ENCODE results near the gene MAP3K14.
A peak's percentile ranks its signal among the peaks of the same experiment; 100 is the strongest.

The MAP3K14 gene

GRCh38 chr17:45332505-45332904, 15.7 kb upstream of the MAP3K14 start:
- Mint-ChIP-seq H3K4me1 (no peaks in the 10 kb centered on the region), H3K27me3 (no peaks in the 10 kb centered on the region), H3K36me3 (no peaks in the 10 kb centered on the region), H3K9me3 (no peaks in the 10 kb centered on the region), H3K4me3 (no peak overlapping the region), H3K27ac (no peak overlapping the region)

DNA sequence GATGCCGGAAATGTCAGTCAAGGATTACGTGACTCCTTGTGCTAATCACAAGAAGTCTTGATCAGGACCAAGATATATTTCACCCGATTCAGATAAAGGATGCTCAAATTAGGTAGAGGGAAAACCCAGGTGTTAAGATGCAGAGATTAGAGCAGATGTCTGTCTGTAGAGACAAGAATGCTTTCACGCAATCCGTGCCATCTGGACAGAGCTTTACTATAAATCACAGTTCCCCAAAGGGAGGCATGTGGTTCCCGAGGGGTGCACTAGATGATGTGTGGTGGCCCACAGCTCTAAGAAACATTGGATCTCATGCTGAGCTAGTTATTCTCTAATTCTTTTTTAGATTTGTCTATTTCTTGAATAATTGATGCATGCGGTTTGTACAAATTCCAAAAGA, 9.8 kb upstream of the MAP3K14 start:
- Mint-ChIP-seq H3K27ac (no peak overlapping the region), H3K4me1 (peaks cover 11% of the 10 kb centered on the region), H3K9me3 (no peaks in the 10 kb centered on the region), H3K27me3 (no peaks in the 10 kb centered on the region), H3K4me3 (no peak overlapping the region), H3K36me3 (no peaks in the 10 kb centered on the region)

GRCh38 chr17:45325810-45326209, 9.0 kb upstream of the MAP3K14 start:
- Mint-ChIP-seq H3K4me1 (peaks cover 19% of the 10 kb centered on the region), H3K36me3 (no peaks in the 10 kb centered on the region), H3K27ac (no peak overlapping the region), H3K9me3 (no peaks in the 10 kb centered on the region), H3K27me3 (no peaks in the 10 kb centered on the region), H3K4me3 (no peak overlapping the region)

DNA sequence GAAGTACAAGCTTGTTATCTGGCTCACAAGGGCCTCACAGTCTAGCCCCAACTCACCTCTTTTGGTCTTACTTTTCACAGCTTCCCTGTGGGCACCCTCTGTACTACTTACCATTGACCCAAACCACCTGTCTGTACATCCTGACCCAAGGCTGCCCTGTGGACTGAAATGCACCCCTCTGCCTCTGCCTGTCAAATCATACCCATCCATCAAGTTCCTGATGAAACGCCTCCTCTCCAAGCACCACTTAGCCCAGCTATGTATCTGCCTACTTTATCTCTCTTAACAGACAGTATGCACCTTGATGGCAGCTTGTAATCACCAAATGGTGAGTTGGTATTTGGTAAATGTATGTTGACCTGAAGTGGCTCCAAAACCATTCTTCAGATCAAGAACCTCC, 7.5 kb upstream of the MAP3K14 start:
- no peak overlapping the region for H3K4me3 Mint-ChIP-seq
- no peaks in the 10 kb centered on the region for H3K27me3 Mint-ChIP-seq
- no peaks in the 10 kb centered on the region for H3K36me3 Mint-ChIP-seq
- peak overlapping the region; percentile 78 for H3K27ac Mint-ChIP-seq
- peaks cover 33% of the 10 kb centered on the region for H3K4me1 Mint-ChIP-seq
- H3K9me3 Mint-ChIP-seq: no peaks in the 10 kb centered on the region

DNA sequence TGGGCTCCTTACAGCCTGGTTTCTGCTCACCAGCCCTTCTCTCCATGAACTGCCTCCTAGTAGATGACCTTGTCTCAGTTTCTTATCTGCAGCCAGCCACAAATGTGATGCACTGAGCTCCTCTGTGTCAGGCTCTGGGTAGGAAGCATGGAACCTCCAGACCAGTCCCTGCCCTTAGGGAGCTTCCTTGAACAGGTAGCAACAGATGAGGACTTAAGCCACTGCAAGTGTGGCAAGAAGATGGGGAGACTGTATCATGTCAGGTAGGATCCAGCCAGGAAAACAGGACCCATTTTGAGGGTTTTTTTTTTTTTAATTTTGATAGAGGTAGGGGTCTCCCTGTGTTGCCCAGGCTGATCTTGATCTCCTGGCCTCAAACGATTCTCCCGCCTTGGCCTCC, 5.3 kb upstream of the MAP3K14 start:
- Mint-ChIP-seq H3K4me1 (peaks cover 53% of the 10 kb centered on the region), H3K27me3 (no peaks in the 10 kb centered on the region), H3K27ac (no peak overlapping the region), H3K4me3 (no peak overlapping the region), H3K9me3 (no peaks in the 10 kb centered on the region), H3K36me3 (no peaks in the 10 kb centered on the region)

- H3K9me3 Mint-ChIP-seq: no peaks in the 10 kb centered on the region
- no peaks in the 10 kb centered on the region for H3K36me3 Mint-ChIP-seq
- H3K27me3 Mint-ChIP-seq: no peaks in the 10 kb centered on the region
- H3K4me3 Mint-ChIP-seq: peak overlapping the region; percentile 53
- H3K27ac Mint-ChIP-seq: peak overlapping the region; percentile 92
- H3K4me1 Mint-ChIP-seq: peaks cover 54% of the 10 kb centered on the region
Observed at GRCh38 chr17:45320931-45321461, 4.2 kb upstream of the MAP3K14 start.

DNA sequence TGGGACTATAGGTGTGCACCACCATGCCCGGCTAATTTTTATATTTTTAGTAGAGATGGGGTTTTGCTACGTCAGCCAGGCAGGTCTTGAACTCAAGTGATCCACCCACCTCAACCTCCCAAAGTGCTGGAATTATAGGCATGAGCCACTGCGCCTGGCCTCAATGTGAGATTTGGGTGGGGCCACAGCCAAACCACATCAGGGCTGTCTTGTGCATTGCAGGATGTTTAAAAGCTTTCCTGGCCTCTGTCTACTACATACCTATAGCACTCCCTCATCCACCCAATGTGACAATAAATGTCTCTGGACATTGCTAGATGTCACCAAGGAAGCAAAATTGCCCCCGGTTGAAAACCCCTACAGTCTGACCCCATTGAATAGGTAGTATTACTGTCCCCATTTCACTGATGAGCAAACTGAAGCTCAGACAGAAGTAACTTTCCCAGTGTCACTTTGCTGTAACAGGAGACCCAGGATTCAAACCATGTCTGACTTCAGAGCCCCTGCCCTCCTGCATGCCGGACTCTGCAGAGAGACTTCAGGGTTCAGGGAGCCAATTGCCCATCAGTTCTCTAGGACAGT, 3.6 kb upstream of the MAP3K14 start:
- peaks cover 58% of the 10 kb centered on the region for H3K4me1 Mint-ChIP-seq
- H3K36me3 Mint-ChIP-seq: peaks cover 2% of the 10 kb centered on the region
- H3K27ac Mint-ChIP-seq: peak overlapping the region; percentile 92
- H3K9me3 Mint-ChIP-seq: no peaks in the 10 kb centered on the region
- peak overlapping the region; percentile 35 for H3K4me3 Mint-ChIP-seq
- no peaks in the 10 kb centered on the region for H3K27me3 Mint-ChIP-seq

DNA sequence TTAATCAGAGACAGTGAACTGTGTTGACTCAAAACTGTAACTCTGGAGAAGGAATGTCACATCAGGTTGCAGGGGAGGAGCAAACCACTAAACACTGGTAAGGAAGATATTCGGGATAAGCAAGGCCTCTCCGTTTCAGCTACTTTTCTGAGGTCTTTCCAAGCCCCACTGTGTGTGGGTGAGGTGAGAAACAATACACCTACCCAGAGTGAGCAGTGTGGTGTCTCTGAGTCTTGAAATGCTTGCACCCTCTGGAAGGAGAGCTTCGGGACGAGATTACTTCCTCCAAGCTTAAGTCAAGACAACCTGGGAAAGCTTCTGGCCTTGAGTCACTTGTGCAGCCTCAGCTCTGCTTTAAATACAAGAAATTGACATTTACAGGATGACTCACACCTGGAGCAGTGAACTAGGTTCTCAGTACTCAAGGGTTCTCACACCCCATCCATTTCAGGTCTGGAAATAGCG, 2.5 kb upstream of the MAP3K14 start:
- H3K27ac Mint-ChIP-seq: peak overlapping the region; percentile 57
- H3K4me1 Mint-ChIP-seq: peaks cover 66% of the 10 kb centered on the region
- H3K36me3 Mint-ChIP-seq: peaks cover 4% of the 10 kb centered on the region
- no peaks in the 10 kb centered on the region for H3K27me3 Mint-ChIP-seq
- H3K4me3 Mint-ChIP-seq: peak overlapping the region; percentile 62
- no peaks in the 10 kb centered on the region for H3K9me3 Mint-ChIP-seq

GRCh38 chr17:45318561-45319230, 1.9 kb upstream of the MAP3K14 start:
- Mint-ChIP-seq H3K27me3 (no peaks in the 10 kb centered on the region), H3K36me3 (peaks cover 4% of the 10 kb centered on the region), H3K4me3 (peak overlapping the region; percentile 62), H3K27ac (peak overlapping the region; percentile 57), H3K4me1 (peaks cover 68% of the 10 kb centered on the region), H3K9me3 (no peaks in the 10 kb centered on the region)

GRCh38 chr17:45317111-45317928, 500 bp upstream of the MAP3K14 start:
- peak overlapping the region; percentile 90 for H3K4me3 Mint-ChIP-seq
- H3K27me3 Mint-ChIP-seq: no peaks in the 10 kb centered on the region
- H3K9me3 Mint-ChIP-seq: no peaks in the 10 kb centered on the region

DNA sequence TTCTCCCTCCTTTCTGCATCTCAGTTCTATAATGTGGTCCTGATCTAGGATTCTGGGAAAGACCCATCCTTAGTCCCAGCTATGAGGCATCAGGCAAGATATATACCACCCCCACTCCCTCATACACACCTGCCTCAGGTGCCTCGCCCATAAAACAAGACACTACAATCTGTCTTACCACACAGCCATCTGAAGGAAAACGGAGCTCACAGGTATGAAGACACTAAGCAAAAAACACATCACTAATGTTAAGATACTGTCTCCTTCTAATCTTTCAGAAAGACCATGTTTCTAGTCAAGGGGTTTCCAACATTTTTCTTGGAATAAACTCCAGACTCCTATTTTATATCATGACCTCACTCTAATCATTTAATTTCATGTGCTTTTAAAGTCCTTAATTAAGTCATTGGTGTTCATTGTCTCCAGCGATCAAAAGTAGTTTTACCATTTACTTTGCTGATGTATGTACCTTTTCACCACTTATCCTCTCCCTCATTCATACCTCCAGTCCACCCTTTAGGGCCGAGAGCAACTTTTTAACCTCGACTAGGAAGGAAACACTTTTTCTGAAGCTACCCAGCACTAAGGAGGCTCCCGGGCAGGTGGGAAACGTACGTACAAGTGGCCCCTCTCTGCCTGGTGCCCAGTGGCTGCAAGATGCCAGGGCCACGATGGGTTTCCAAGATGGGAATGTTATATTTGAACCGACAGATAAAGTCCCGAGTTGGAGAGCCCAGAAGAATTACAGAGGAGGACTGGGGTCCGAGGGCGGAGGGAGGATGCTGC, 979 bp downstream of the MAP3K14 start:
- H3K4me3 Mint-ChIP-seq: peak overlapping the region; percentile 92
- peaks cover 82% of the 10 kb centered on the region for H3K4me1 Mint-ChIP-seq
- H3K9me3 Mint-ChIP-seq: no peaks in the 10 kb centered on the region
- peak overlapping the region; percentile 96 for H3K27ac Mint-ChIP-seq
- peaks cover 5% of the 10 kb centered on the region for H3K36me3 Mint-ChIP-seq
- no peaks in the 10 kb centered on the region for H3K27me3 Mint-ChIP-seq

More at GRCh38 chr17:45317111-45317928, 500 bp upstream of the MAP3K14 start:
- peaks cover 4% of the 10 kb centered on the region for H3K36me3 Mint-ChIP-seq
- H3K4me1 Mint-ChIP-seq: peaks cover 82% of the 10 kb centered on the region
- H3K27ac Mint-ChIP-seq: peak overlapping the region; percentile 99

DNA sequence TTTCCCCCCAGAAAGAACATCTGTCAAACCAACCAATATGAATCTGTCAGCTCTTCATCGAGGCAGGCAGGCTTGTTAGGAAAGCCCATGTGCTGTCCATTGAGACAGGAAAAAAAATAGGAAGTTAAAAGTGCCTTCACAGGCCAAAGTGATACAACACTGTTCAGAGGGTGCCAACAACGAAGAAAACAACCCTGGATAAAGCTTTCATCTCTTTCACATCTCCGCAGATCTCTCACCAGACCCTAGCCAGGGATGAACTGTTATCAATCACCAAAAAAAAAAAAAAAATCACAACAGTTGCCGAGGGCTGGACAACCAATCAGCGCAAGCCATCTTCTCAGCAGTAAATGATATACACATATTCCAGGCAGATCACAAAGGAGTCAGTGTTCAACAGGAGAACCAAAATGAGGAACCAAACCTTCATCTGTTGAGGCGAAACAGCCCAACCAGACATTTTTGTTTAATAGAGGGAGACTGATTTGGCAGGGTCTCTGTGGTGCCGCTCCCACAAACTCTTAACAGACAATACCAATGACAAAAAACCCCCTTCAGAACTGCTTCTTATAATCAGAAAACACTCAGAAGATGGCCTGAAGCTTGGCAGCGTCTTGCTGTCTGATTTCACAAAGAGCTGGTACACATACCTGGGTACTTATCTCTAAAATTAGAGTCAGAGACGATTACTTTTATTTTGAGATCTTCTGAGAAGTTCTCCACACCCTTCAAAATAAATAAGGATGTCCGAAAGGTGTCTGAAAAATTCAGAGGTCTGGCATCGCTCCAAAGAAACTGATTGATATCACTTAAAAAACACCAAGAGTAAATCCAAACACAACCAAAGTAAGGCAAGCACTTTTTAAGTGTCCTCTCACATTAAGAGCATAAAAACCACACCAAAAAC, 1.8 kb downstream of the MAP3K14 start:
- Mint-ChIP-seq H3K4me3 (peak overlapping the region; percentile 92), H3K9me3 (no peaks in the 10 kb centered on the region), H3K27ac (peak overlapping the region; percentile 96), H3K4me1 (peaks cover 83% of the 10 kb centered on the region), H3K27me3 (no peaks in the 10 kb centered on the region), H3K36me3 (peaks cover 7% of the 10 kb centered on the region)

- H3K27me3 Mint-ChIP-seq: no peaks in the 10 kb centered on the region
- H3K27ac Mint-ChIP-seq: peak overlapping the region; percentile 96
- H3K4me1 Mint-ChIP-seq: peaks cover 78% of the 10 kb centered on the region
- H3K36me3 Mint-ChIP-seq: peaks cover 8% of the 10 kb centered on the region
- peak overlapping the region; percentile 92 for H3K4me3 Mint-ChIP-seq
- H3K9me3 Mint-ChIP-seq: no peaks in the 10 kb centered on the region
Observed at GRCh38 chr17:45313996-45314740, 2.7 kb downstream of the MAP3K14 start.

GRCh38 chr17:45313421-45313771, 3.4 kb downstream of the MAP3K14 start:
- peaks cover 11% of the 10 kb centered on the region for H3K36me3 Mint-ChIP-seq

More at GRCh38 chr17:45313421-45313771, 3.4 kb downstream of the MAP3K14 start:
- Mint-ChIP-seq H3K27ac (peak overlapping the region; percentile 96), H3K4me1 (peaks cover 76% of the 10 kb centered on the region), H3K27me3 (no peaks in the 10 kb centered on the region), H3K4me3 (peak overlapping the region; percentile 92), H3K9me3 (no peaks in the 10 kb centered on the region)
